K562 (cell line): ENCODE results near the gene PBXIP1. TPM values are rescaled to one million over a fixed set of nuclear protein-coding genes. Genes with fewer than 3 reads are reported as not detected.

ENCODE experiments used
- ARID3A ChIP-seq: IDR thresholded peaks from 2 replicates; pipeline ENCODE4 v1.6.1; 2012; ENCODE audit warnings: low read depth, low read length, improper control_type of control experiment, borderline replicate concordance
- ATF2 ChIP-seq: sonication (generic); formaldehyde crosslinking; IDR thresholded peaks from 2 replicates; pipeline ENCODE4 v1.8.1; 2022; ENCODE audit warnings: missing genetic modification reagents
- CBFA2T3 ChIP-seq: fragments of 450-650 bp; IDR thresholded peaks from 2 replicates; pipeline ENCODE4 v1.6.1; 2017
- CCNT2 ChIP-seq: IDR thresholded peaks from 2 replicates; pipeline ENCODE4 v1.6.1; 2011; ENCODE audit warnings: borderline replicate concordance, low read depth, mild to moderate bottlenecking, moderate library complexity, mixed read lengths, low read length; ENCODE audit not compliant: insufficient read length; ENCODE audit errors: extremely low read depth
- FOXJ3 ChIP-seq: sonication (generic); formaldehyde crosslinking; IDR thresholded peaks from 2 replicates; pipeline ENCODE4 v1.4.0; 2020; ENCODE audit warnings: mild to moderate bottlenecking, missing genetic modification reagents
- GABPB2 ChIP-seq: fragments of 250-450 bp; sonication (Bioruptor Pico); conservative IDR thresholded peaks from 2 replicates; pipeline ENCODE4 v1.5.1; 2021; ENCODE audit warnings: mild to moderate bottlenecking
- HIVEP1 ChIP-seq: fragments of 250-450 bp; sonication (Bioruptor Pico); IDR thresholded peaks from 2 replicates; pipeline ENCODE4 v1.4.0; 2020; ENCODE audit warnings: mild to moderate bottlenecking
- JUND ChIP-seq, 2 experiments: IDR thresholded peaks; 2 replicates in 1 of 2; 3 replicates in 1 of 2; pipeline ENCODE4 v1.6.1; 2011; ENCODE audit warnings: borderline replicate concordance in 2 of 2, low read depth in 2 of 2, low read length in 2 of 2, improper control_type of control experiment in 1 of 2, missing biosample characterization in 1 of 2, missing genetic modification characterization in 1 of 2, missing genetic modification reagents in 1 of 2
- MLLT1 ChIP-seq, 2 experiments: fragments of 450-650 bp; IDR thresholded peaks; 2 replicates each; pipeline ENCODE4 v1.6.1; 2016
- STAT5A ChIP-seq: IDR thresholded peaks from 2 replicates; pipeline ENCODE4 v1.6.1; 2012; ENCODE audit warnings: low read length, inconsistent platforms, borderline replicate concordance
- TCF3 ChIP-seq: sonication (generic); formaldehyde crosslinking; IDR thresholded peaks from 2 replicates; pipeline ENCODE4 v1.4.0; 2020; ENCODE audit warnings: mild to moderate bottlenecking, missing genetic modification reagents
- TFAP4 ChIP-seq: sonication (generic); formaldehyde crosslinking; IDR thresholded peaks from 2 replicates; pipeline ENCODE4 v1.8.0; 2022; ENCODE audit warnings: missing genetic modification reagents, mild to moderate bottlenecking, moderate library complexity, borderline replicate concordance
- UBTF ChIP-seq, 2 experiments: IDR thresholded peaks; 2 replicates each; pipeline ENCODE4 v1.6.1; 2012; ENCODE audit warnings: improper control_type of control experiment in 2 of 2, low read depth in 2 of 2, low read length in 2 of 2, borderline replicate concordance in 1 of 2
- ZBTB7A ChIP-seq: IDR thresholded peaks from 2 replicates; pipeline ENCODE4 v1.6.1; 2011; ENCODE audit warnings: low read depth, mild to moderate bottlenecking, low read length, moderate library complexity, borderline replicate concordance; ENCODE audit not compliant: control insufficient read depth
- ZC3H11A ChIP-seq: IDR thresholded peaks from 2 replicates; pipeline ENCODE4 v1.6.1; 2012; ENCODE audit warnings: low read depth, low read length, improper control_type of control experiment
- ZNF174 ChIP-seq: fragments of 250-450 bp; sonication (Bioruptor Pico); IDR thresholded peaks from 2 replicates; pipeline ENCODE4 v1.4.0; 2020; ENCODE audit warnings: mild to moderate bottlenecking
- ZNF239 ChIP-seq: fragments of 250-450 bp; sonication (Bioruptor Pico); IDR thresholded peaks from 2 replicates; pipeline ENCODE4 v1.4.0; 2020; ENCODE audit warnings: mild to moderate bottlenecking
- ZNF384 ChIP-seq: IDR thresholded peaks from 2 replicates; pipeline ENCODE4 v1.6.1; 2012; ENCODE audit warnings: low read depth, low read length, improper control_type of control experiment
- polyA plus RNA-seq, 8 experiments: library from polyadenylated mRNA; depleted of rRNA in 4 of 8; stranded (reverse) in 5 of 8; unstranded in 3 of 8; fragments of >200 nt; fragmentation: Nextera tagmentation in 2 of 8; fragmentation: Illumina TruSeq in 1 of 8; extraction: Ambion mirVana in 2 of 8; extraction: Trizol in 1 of 8; gene quantifications; 2 replicates each; pipeline versions ENCODE4 v1.2.1 to v1.2.3, GENCODE V29; 2011 to 2014; ENCODE audit warnings: inconsistent platforms in 1 of 8, missing spikeins in 1 of 8
- total RNA-seq, 7 experiments: library from RNA; depleted of rRNA in 6 of 7; stranded (reverse); fragments of >200 nt in 6 of 7; fragmentation: Illumina TruSeq in 2 of 7; extraction: Trizol in 2 of 7; gene quantifications; 2 replicates each; pipeline versions ENCODE4 v1.2.1 to v1.2.3, GENCODE V29; 2011 to 2021; ENCODE audit warnings: low replicate concordance in 1 of 7

Gene PBXIP1
- total and polyA plus RNA-seq, 9 of the 15 experiments (the other 6 are each of a cell fraction or from before 2014, with no cell fraction given) = 0.13 to 8.3 (median 5.8) TPM

GRCh38 chr1:155000726-155001424 is 45.0 kb upstream of the PBXIP1 start (continued):
- TF ChIP-seq JUND (IDR thresholded peaks at IDR 0.05; ENCODE audit: borderline replicate concordance, low read depth, low read length) (peak; percentile 87), JUND (tag; IDR thresholded peaks at IDR 0.05; ENCODE audit: borderline replicate concordance, low read depth, low read length) (peak; percentile 84; the same call in 1 of the 3 replicates), GABPB2 (no peak), UBTF (IDR thresholded peaks at IDR 0.05; ENCODE audit: borderline replicate concordance in 1 of 2, low read depth in 2 of 2, low read length in 2 of 2) (peak; percentile 22 to 86; a peak in 3 of 4 replicates), ZNF384 (0 out of 2 replicates have a peak, but pooled peaks have one; percentile 4), FOXJ3 (CRISPR knock-in tag) (no peak), ZBTB7A (peak; percentile 95), MLLT1 (IDR thresholded peaks at IDR 0.05) (peak in 1 of 2 experiments; percentile 52; a peak in 1 of 4 replicates), HIVEP1 (peak; percentile 26; the same call in 1 of the 2 replicates), CCNT2 (peak; percentile 78), ZC3H11A (no peak), STAT5A (no peak; the same call in 1 of the 2 replicates), ARID3A (no peak), TFAP4 (CRISPR knock-in tag) (peak; percentile 80), ATF2 (no peak), CBFA2T3 (peak; percentile 6; the same call in 1 of the 2 replicates), ZNF174 (CRISPR knock-in tag) (no peak), TCF3 (CRISPR knock-in tag) (no peak), ZNF239 (CRISPR knock-in tag) (no peak)
